ENCODE measurements around the gene GGN.
"Not testable (repeated sequence)": the region's sequence is repeated elsewhere in the genome, so short reads cannot be mapped to it uniquely, and the experiment has no call there.

The GGN gene

GRCh38 chr19:38411898-38412297, 24.1 kb upstream of the GGN start:
- not testable (repeated sequence) for ATAC-seq, DNase-seq

- DNase-seq, result no peak
- ATAC-seq, result no peak
Measured at GRCh38 chr19:38411041-38411712, 23.3 kb upstream of the GGN start.

DNA sequence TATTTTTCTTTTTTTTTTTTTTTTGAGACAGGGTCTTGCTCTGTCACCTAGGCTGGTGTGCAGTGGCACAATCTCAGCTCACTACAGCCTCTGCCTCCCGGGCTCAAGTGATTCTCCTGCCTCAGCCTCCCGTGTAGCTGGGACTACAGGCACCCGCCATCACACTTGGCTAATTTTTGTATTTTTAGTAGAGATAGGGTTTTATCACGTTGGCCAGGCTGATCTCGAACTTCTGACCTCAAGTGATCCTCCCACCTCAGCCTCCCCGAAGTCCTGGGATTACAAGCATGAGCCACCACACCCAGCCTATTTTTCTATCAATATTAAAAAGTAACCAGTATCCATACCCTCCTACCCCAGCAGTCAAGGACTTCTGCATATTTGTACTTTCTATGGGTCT, 22.6 kb upstream of the GGN start:
- ATAC-seq, DNase-seq: not testable (repeated sequence)

- no peak for ATAC-seq
- no peak for DNase-seq
Measured at GRCh38 chr19:38409631-38410133, 21.8 kb upstream of the GGN start.

GRCh38 chr19:38405276-38405675, 17.4 kb upstream of the GGN start:
- no peak for DNase-seq
- no peak for ATAC-seq

DNA sequence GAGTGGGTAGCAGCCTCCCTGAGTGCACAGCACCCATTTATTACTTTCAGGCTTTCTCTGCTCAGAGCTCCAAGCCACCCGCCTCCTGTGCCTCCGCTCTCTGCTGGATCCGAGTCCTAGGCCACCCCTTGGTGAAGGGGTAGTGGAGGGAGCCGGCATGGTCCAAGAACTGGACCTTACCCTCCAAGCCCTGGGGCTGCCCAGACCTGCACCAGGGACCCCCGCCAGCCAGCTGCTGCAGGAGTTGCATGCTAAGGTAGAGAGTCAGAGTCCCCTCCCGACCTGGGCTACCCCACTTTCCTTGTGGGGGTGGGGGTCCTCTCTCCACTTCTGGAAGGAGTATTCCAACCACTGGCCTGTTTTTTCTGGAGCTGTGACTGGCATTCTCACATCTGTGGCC, 17.0 kb upstream of the GGN start:
- ATAC-seq (no peak), DNase-seq (no peak)

DNA sequence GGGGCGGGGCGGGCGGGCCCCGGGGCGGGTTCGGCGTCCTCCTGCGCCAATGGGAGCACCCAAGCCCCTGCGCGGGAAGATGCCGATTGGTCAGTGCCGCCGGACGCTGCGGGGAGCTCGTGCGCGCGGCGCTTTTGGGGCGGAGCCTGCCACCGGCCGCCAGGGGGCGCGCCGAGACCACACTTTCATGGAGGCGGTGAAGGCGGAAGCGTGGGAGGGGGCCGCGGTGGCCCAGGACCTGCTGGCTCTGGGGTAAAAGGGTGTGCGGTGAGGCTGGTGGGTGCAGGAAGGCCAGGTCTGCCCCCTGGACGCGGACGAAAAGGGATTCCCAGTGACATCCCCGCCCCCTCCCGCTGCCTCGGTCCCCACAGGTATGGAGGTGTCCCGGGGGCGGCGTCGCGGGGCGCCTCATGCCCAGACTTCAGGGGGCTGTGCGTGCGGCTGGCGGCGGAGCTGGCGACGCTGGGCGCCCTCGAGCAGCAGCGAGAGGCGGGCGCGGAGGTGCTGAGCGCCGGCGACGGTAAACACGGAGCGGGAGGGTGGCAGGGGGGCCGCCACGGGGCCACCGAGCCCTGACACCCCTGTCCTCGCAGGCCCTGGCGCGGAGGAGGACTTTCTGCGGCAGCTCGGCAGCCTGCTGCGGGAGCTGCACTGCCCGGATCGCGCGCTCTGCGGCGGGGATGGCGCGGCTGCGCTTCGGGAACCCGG, 15.3 kb upstream of the GGN start, which contains the start of gene FAM98C:
Gene FAM98C (plus strand): TSS at position 127 of the 708 bp plus-strand sequence. CDS start 61 bp downstream, at position 188.
- DNase-seq (peak; percentile 97), ATAC-seq (peak; percentile 99)

DNA sequence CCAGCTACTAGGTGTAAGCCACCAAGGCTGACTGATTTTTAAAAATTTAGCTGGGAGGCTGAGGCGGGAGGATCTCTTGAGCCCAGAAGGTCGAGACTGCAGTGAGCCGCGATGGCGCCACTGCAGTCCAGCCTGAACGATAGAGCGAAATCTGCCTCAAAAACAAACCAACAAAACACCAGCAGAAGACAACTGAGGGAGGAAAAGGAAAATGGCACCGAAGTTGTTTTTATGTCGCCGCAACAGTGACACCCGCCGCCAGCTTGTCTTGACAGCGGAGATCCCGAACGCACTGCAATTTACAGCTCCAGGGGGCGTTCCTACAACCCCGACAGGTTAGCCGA, 14.8 kb upstream of the GGN start:
- ATAC-seq (no peak), DNase-seq (no peak)

DNA sequence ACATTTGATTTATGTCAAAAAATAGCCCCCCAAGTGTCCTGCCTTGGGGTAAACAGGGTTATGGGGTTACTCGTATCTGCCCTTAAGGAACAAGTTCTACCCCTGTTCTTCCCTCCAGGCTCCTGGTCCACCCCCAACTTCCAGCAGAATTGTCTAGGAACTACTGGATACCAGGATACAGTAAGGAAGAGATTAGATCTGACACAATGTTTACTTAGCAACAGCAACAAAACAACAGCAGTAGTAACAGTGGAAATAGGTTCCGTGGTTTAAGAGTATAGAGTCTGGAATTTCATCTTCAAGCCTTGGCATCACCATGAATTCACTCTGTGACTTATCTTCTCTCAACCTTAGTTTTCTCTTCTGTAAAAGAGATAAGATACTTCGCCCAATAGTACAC, 13.3 kb upstream of the GGN start:
- DNase-seq (no peak), ATAC-seq (no peak)

DNA sequence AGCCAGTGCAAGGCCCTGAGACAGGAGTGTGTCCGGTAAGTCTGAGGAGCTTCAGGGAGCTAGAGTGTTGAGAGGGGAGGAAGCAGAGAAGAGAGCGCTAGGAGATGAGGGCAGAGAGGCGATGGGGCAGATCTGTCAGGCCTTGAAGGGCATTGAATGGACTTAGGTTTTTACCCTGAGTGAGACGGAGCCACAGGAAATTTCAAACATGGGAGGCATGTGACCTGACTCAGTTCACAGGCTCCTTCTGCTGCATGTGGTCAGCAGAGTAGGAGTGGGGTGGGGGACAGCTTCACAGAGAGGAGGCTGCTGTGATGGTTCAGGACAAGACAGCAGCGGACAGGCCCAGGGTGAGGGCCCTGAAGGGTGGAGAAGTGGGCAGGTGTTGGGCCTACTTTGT, 12.5 kb upstream of the GGN start:
- DNase-seq (no peak), ATAC-seq (no peak)

- no peak for ATAC-seq
- no peak for DNase-seq
Measured at GRCh38 chr19:38399537-38399936, 11.7 kb upstream of the GGN start.

DNA sequence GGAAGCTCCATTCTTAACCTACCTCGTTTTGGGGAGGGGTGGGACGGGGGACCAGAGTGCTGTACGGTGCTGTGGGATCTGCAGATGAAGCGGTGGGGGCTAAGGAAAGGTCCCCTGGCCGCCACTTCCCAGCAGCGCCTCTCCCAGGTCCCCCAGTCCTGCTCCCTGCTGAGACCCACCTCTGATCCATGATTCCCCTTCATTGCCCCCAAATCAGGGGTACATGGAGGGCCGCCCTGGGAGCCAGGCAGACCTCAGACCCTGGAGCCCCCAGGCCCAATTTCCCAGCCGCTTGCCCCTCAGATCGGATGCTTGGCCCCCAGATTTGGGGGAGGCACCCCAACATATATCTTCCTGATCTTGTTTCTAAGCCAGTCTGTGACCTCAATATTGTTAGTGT, 11.2 kb upstream of the GGN start:
- DNase-seq (no peak), ATAC-seq (no peak)

GRCh38 chr19:38395381-38396114, 7.7 kb upstream of the GGN start:
- ATAC-seq (peak; percentile 69), DNase-seq (peak; percentile 55)

- ATAC-seq (peak; percentile 73), DNase-seq (peak; percentile 83)
Measured at GRCh38 chr19:38394488-38394887, 6.7 kb upstream of the GGN start.

DNA sequence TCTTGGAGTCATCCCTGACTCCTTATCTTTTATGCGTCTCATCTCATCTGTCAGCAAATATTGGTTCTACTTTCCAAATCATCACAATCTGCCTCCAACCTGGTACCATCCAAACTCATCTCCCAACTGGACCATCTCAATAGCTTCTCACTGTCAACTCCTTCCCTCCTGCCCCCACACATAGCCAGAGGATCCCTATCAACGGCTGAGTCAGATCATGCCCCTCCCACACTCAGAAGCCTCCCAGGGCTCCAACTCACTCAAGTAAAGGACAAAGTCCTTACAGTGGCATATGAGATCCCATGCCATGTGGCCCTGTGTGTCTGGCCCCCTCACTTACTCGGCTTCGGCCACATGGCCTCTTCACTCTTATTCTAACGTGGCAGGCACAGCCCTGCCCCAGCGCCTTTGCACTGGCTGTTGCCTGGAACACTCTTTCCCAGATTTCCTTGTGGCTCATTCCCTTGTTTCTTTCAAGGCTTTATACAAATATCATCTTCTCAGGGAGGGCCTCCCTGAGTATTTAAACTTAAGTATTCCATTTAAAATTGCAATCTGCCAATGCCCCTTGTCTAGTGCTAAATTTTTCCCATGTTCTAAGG, 5.0 kb upstream of the GGN start:
- DNase-seq (no peak), ATAC-seq (no peak)

DNA sequence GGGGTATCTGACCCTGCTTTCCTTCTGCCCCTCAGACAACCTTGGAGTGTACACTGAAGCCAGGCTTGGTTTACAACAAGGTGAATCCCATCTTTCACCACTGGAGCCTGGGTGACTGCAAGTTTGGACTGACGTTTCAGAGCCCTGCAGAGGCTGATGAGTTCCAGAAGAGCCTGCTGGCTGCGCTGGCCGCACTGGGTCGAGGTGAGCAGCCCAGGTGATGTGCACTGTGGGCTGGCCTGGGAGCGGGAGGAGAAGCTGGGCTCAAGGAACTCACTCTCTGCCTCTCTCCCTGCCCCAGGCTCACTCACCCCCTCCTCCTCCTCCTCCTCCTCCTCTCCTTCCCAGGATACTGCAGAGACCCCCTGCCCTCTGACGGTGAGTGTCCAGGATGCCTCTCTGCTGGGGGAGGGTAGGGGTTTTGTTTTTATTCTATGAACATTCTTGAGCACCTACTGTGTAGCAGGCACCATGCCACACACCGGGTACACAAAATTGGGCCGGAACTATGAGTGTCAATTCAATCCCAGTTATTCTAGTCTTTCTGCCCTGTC, 4.2 kb upstream of the GGN start:
- no peak for ATAC-seq
- DNase-seq, result no peak

DNA sequence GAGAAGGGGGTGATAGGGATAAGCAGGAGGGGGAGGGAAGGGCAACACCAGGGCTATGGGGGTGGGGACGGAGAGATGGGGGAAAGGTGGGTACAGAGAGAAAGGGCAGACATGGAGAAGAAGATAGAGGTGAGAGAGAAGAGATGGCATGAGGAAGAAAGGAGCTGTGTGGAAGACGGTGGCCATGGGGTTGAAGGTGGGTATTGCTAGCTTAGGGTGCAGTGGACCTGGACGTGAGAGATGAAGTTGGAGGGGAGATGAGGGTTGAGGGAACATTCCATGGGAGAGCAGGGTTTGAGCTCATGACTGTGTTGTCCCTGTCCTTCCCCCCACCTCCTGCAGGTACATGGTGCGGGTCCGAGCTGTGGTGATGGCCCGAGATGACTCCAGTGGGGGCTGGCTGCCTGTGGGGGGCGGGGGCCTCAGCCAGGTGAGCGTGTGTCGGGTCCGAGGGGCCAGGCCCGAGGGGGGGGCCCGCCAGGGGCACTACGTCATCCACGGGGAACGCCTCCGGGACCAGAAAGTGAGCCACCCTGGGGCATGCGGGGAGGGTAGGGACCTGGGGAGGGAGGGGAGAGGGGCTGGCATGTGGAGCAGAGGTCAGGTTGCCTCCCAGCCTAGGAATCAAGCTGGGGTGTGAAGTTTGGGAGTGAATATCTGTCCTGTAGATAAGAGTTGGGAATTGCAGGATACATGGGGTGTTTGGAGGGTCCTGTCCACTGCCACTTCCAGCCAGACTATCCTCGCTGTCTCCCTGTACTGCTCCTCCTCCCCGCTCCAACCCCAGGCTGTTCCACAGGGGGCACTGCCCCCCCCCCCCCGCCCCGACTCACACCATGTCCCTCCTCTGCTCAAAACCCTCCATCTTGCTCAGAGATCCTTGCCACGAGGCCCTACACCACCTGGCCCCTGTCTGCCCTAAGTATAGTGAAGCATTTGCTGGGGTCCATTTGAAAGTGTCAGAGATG, 2.4 kb upstream of the GGN start:
- DNase-seq, result no peak

DNA sequence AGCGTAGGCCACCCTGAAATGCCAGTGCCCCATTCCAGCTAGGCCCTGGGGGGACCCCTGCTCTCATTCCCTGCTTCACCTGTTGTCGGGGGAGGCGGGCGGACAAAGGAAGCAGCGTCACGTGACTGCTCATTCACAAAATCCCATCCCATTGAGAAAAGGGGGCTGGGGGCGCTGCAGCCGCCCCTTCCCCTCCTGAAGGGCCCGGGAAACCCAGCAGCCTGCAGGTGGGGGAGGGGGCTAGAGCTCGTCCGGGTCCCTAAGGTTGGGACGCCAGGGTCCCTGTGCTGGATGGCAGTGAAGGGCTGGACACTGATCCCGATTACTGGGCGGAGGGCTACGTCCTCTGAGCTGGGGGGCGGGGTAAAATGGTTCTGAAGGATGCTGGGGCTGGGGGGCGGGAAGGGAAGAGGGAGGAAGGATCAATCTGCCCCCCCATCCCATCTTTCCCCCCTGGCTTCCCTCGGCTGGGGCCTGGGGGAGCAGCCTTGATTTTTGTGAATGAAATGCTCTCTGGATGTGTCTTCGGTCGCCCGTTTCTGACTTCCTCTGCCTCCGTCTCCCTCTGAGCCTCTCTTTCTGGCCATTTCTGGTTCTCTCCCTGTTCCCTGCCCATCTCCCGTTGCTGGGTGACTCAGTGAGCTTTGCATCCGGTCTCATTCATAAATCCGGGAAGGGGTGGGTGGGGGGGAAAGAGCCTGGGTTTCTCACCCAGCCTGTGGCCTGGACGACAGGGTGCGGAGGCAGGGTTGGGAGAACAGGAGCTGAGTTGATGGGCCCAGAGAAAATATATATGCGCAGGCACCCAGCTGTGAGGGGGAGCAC, 1.5 kb upstream of the GGN start:
- ATAC-seq (no peak), DNase-seq (no peak)

More for the DNA sequence above, 2.4 kb upstream of the GGN start:
- ATAC-seq, result no peak

DNA sequence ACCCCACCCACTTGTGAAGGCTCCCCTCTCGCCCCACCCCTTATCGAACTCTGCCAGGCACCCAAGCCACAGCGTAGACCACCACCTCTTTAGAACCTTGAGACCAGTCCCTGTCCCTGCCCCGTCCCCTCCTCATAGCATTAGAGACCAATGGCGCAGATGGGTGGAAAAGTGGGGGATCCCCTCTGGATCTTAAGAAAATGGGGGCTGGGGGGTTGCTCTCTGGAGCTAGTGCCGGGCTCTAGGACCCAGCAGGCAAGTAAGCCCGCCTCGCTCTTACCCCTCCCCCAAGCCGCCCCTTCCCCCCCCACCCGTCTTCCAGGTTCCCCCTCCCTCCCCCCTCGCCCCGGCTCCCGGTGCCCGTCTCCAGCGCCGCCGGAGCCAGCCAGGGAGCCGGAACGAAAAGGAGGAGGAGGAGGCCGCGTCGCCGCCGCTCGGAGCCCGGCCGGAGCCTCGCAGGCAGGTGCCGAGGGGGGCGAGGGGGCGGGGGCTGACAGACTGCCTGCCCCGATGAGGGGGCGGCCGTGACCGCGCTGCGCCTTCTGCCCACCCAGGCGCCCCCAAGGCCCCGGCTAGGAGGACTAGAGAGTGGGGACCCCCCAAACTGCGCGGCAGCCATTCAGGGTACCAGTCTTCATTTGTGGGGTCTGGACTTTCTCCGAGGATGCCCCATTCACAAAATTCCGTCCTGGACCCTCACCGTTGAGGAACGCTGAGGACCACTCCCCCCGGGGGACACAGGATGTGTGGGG, 691 bp upstream of the GGN start, which contains the start of gene SPRED3:
Gene SPRED3 (plus strand): TSS at position 349 of the 752 bp plus-strand sequence. CDS start 1,606 bp downstream, outside the sequence.
- DNase-seq (no peak), ATAC-seq (no peak)

Measured in stimulated activated naive CD8-positive, alpha-beta T cell treated with anti-CD3 and anti-CD28 coated beads, Interleukin-15, Interleukin-2, amounts not matched to agents 100 U/mL and 50 U/mL, for 24 hours (primary cell).